B cell (primary cell): ENCODE data around the gene PCGF2. TPM values are rescaled to one million over a fixed set of nuclear protein-coding genes. Genes with fewer than 3 reads are reported as not detected.

Source experiments
- ATAC-seq: fragments of 200-7000 bp; cut with Tn5 transposase; one replicate; pipeline ENCODE4 v1.10.0; 2021; ENCODE audit warnings: low read depth, mild to moderate bottlenecking, moderate number of reproducible peaks, moderate library complexity
- CTCF ChIA-PET: fragments of 350-600 bp; sonication (Branson Sonifier 250); formaldehyde crosslinking; loops from one replicate; lab custom pipeline; 2021; ENCODE audit warnings: antibody characterized with exemption, inconsistent platforms; lab: Charles Lee
- POLR2A ChIA-PET: fragments of 350-600 bp; sonication (Branson Sonifier 250); formaldehyde crosslinking; loops from one replicate; lab custom pipeline; 2021; ENCODE audit warnings: antibody characterized with exemption; lab: Charles Lee
- DNase-seq: peaks from one replicate; pipeline ENCODE4 v3.0.0; 2013
- H2AFZ ChIP-seq: 2 replicates; pipeline ENCODE4 v1.6.1; 2012; ENCODE audit warnings: mild to moderate bottlenecking, low read depth, low read length; ENCODE audit not compliant: insufficient read depth, poor library complexity, severe bottlenecking
- H3K27ac ChIP-seq, 2 donors: 1 replicate in 1 of 2; 2 replicates in 1 of 2; pipeline ENCODE4 v1.5.1; 2012 to 2013; ENCODE audit warnings: low read length in 2 of 2, mild to moderate bottlenecking in 2 of 2, moderate library complexity in 1 of 2
- H3K27me3 ChIP-seq, 4 experiments: fragments of 200-600 bp in 1 of 4; sonication (generic) in 1 of 4; replicated peaks in 1 of 4; 1 replicate in 2 of 4; 2 replicates in 2 of 4; pipeline versions ENCODE4 v1.6.1 to v1.7.0; 2013 to 2016; ENCODE audit warnings: low read length in 3 of 4, mild to moderate bottlenecking in 2 of 4, mixed read lengths in 1 of 4, moderate library complexity in 1 of 4; ENCODE audit not compliant: insufficient read depth in 4 of 4, control insufficient read depth in 3 of 4; ENCODE audit errors: control extremely low read depth in 1 of 4
- H3K36me3 ChIP-seq, 2 experiments: replicated peaks in 1 of 2; 1 replicate in 1 of 2; 2 replicates in 1 of 2; pipeline versions ENCODE4 v1.6.1 to v1.7.1; 2013; ENCODE audit warnings: low read length in 1 of 2; ENCODE audit not compliant: insufficient read depth in 2 of 2, control insufficient read depth in 1 of 2; ENCODE audit errors: control extremely low read depth in 1 of 2, extremely low read depth in 1 of 2
- H3K4me1 ChIP-seq, 2 donors: fragments of 200-600 bp in 1 of 2; sonication (generic) in 1 of 2; 1 replicate in 1 of 2; 2 replicates in 1 of 2; pipeline versions ENCODE4 v1.5.1 to v1.6.1; 2013 to 2017; ENCODE audit warnings: low read length in 2 of 2; ENCODE audit not compliant: control insufficient read depth in 2 of 2, insufficient read depth in 2 of 2
- H3K4me2 ChIP-seq: replicated peaks from 2 replicates; pipeline ENCODE3; 2012; ENCODE audit warnings: mild to moderate bottlenecking, low read depth, low read length; ENCODE audit not compliant: poor library complexity, severe bottlenecking
- H3K4me3 ChIP-seq, 5 experiments: fragments of 200-600 bp in 1 of 5; sonication (generic) in 1 of 5; 1 replicate in 3 of 5; 2 replicates in 2 of 5; pipeline versions ENCODE4 v1.5.1 to v1.7.0; 2011 to 2016; ENCODE audit warnings: low read length in 4 of 5, mild to moderate bottlenecking in 4 of 5, low read depth in 2 of 5, control low read depth in 1 of 5, moderate library complexity in 1 of 5; ENCODE audit not compliant: insufficient read depth in 1 of 5; ENCODE audit errors: control extremely low read depth in 1 of 5, extremely low read depth in 1 of 5
- H3K79me2 ChIP-seq: fragments of 200-600 bp; sonication (generic); one replicate; pipeline ENCODE4 v1.6.0; 2016; ENCODE audit warnings: low read length; ENCODE audit not compliant: control insufficient read depth, insufficient read depth
- H3K9ac ChIP-seq: fragments of 200-600 bp; sonication (generic); 2 replicates; pipeline ENCODE4 v1.6.1; 2017; ENCODE audit warnings: mild to moderate bottlenecking, low read length, moderate library complexity
- H3K9me3 ChIP-seq, 3 donors: one replicate each; pipeline versions ENCODE4 v1.6.1 to v1.7.1; 2013; ENCODE audit warnings: low read length in 2 of 3; ENCODE audit not compliant: control insufficient read depth in 2 of 3, insufficient read depth in 1 of 3; ENCODE audit errors: control extremely low read depth in 1 of 3
- H4K20me1 ChIP-seq: 2 replicates; pipeline ENCODE4 v1.6.0; 2012; ENCODE audit warnings: mild to moderate bottlenecking, low read length; ENCODE audit not compliant: insufficient read depth, control insufficient read depth, poor library complexity, severe bottlenecking
- H3K27ac Mint-ChIP-seq: one replicate; pipeline ENCODE4 v1.8.0; 2021; ENCODE audit warnings: mixed read lengths
- H3K27me3 Mint-ChIP-seq: one replicate; pipeline ENCODE4 v1.8.0; 2021; ENCODE audit warnings: mixed read lengths
- H3K4me1 Mint-ChIP-seq: one replicate; pipeline ENCODE4 v1.8.0; 2021; ENCODE audit warnings: mixed read lengths
- H3K4me3 Mint-ChIP-seq: one replicate; pipeline ENCODE4 v1.8.0; 2021; ENCODE audit warnings: mixed read lengths
- H3K9me3 Mint-ChIP-seq: one replicate; pipeline ENCODE4 v1.8.0; 2022; ENCODE audit warnings: mixed read lengths; ENCODE audit not compliant: insufficient read depth
- CTCF ChIP-seq: fragments of 200-600 bp; IDR thresholded peaks from one replicate; pipeline ENCODE4 v1.8.0; 2022; ENCODE audit warnings: antibody characterized with exemption, mild to moderate bottlenecking
- EZH2 ChIP-seq: IDR thresholded peaks from 2 replicates; pipeline ENCODE4 v1.6.1; 2012; ENCODE audit warnings: borderline replicate concordance, low read depth, mild to moderate bottlenecking, moderate library complexity, low read length; ENCODE audit not compliant: insufficient read depth, poor library complexity, severe bottlenecking
- WGBS: methylation state at CpG from one replicate; pipeline ENCODE4 v1.1.5; 2013; ENCODE audit warnings: missing lambda C conversion rate; ENCODE audit not compliant: insufficient coverage; 5-methylcytosine and 5-hydroxymethylcytosine counted together
- intact Hi-C: fragments of 100-400 bp; cut with micrococcal nuclease; formaldehyde crosslinking; loops from one replicate; pipeline ENCODE4 v1.10.0; 2022
- polyA plus RNA-seq: library from polyadenylated mRNA; depleted of rRNA; stranded (reverse); fragments of >200 nt; gene quantifications from 2 replicates; pipeline ENCODE4 v1.2.3, GENCODE V29; 2012
- total RNA-seq, 2 donors: library from RNA; stranded (reverse); fragments of 120-200 nt in 1 of 2; gene quantifications; 1 replicate in 1 of 2; 2 replicates in 1 of 2; pipeline versions ENCODE4 v1.2.3 to v1.2.4, GENCODE V29; 2013 to 2022

The PCGF2 gene
- total and polyA plus RNA-seq, 2 donors (not counting 1 experiment from before 2014, with no cell fraction given) = 0.04 TPM; not detected in 1

DNA sequence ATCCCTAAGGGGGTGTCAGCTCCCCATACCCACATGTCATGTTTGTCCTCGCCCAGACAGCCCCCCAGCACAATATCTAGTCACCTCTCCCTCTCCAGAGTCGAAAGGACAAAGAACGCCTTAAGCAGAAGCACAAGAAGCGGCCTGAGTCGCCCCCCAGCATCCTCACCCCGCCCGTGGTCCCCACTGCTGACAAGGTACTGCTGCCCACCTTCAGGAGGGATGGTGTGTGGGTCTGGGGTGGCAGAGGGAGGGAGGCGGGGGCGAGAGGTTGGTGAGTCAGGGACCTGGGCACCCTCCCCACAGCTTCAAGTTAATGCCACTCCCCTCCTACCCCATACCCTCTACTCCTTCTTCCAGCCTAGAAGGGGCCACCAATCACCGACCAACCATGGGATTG, 35.5 kb downstream of the PCGF2 start:
- ChIA-PET CTCF (interaction anchor here (1.2 kb wide), 1 partner anchor 16 kb away, joined by 5 read pairs; no protein-coding TSS in a partner anchor), POLR2A (no interaction called here)
- ATAC-seq (no peak), DNase-seq (no peak)
- Histone ChIP-seq H3K9me3 (no peaks in the 10 kb centered on the region), H3K4me1 (peaks cover 0 to 3% of the 10 kb centered on the region in 2 donors), H3K4me3 (no peak overlapping the region), H2AFZ (no peak overlapping the region), H3K9ac (no peak overlapping the region), H3K4me2 (no peak overlapping the region), H3K79me2 (peaks cover 10% of the 10 kb centered on the region), H3K36me3 (peaks cover 3 to 91% of the 10 kb centered on the region in 2 experiments), H3K27me3 (no peaks in the 10 kb centered on the region), H4K20me1 (peaks cover 62% of the 10 kb centered on the region), H3K27ac (no peak overlapping the region)
- Mint-ChIP-seq H3K4me1 (peaks cover 12% of the 10 kb centered on the region), H3K27me3 (no peaks in the 10 kb centered on the region), H3K27ac (no peak overlapping the region), H3K4me3 (no peak overlapping the region), H3K9me3 (no peaks in the 10 kb centered on the region)
- WGBS = 100% methylated on average over 3 of the region's 10 CpGs
- TF ChIP-seq EZH2 (no peak), CTCF (no peak)
- intact Hi-C loops = no loop called here

GRCh38 chr17:38711792-38712571, 36.2 kb downstream of the PCGF2 start:
- peaks cover 3 to 89% of the 10 kb centered on the region in 2 experiments for H3K36me3 ChIP-seq
- no peaks in the 10 kb centered on the region for H3K27me3 ChIP-seq
- H3K4me2 ChIP-seq = no peak overlapping the region
- peaks cover 14% of the 10 kb centered on the region for H3K79me2 ChIP-seq
- H3K4me3 Mint-ChIP-seq = no peak overlapping the region
- peaks cover 18% of the 10 kb centered on the region for H3K4me1 Mint-ChIP-seq
- H3K9ac ChIP-seq = no peak overlapping the region
- peaks cover 6 to 9% of the 10 kb centered on the region in 2 donors for H3K4me1 ChIP-seq
- DNase-seq (no peak), ATAC-seq (no peak)
- peaks cover 62% of the 10 kb centered on the region for H4K20me1 ChIP-seq
- H3K27ac Mint-ChIP-seq = no peak overlapping the region
- WGBS = 79% methylated on average over 15 of the region's 26 CpGs
- ChIA-PET POLR2A (interaction anchor here (0.8 kb wide), 1 partner anchor 16 kb away, joined by 3 read pairs; no protein-coding TSS in a partner anchor), CTCF (interaction anchor here (1.2 kb wide), 1 partner anchor 16 kb away, joined by 5 read pairs; no protein-coding TSS in a partner anchor)
- no peak overlapping the region for H3K4me3 ChIP-seq
- no peaks in the 10 kb centered on the region for H3K9me3 Mint-ChIP-seq
- no peak overlapping the region for H3K27ac ChIP-seq
- H2AFZ ChIP-seq = no peak overlapping the region
- no peaks in the 10 kb centered on the region for H3K27me3 Mint-ChIP-seq
- intact Hi-C loops = no loop called here
- no peak for TF ChIP-seq EZH2
- TF ChIP-seq CTCF = no peak
- no peaks in the 10 kb centered on the region for H3K9me3 ChIP-seq
